WTC11 (cell line): ENCODE measurements around the gene USP49. TPM values are rescaled to one million over a fixed set of nuclear protein-coding genes. Genes with fewer than 3 reads are reported as not detected.

Source experiments
- E2F4 ChIP-seq: sonication (generic); formaldehyde crosslinking; IDR thresholded peaks from 2 replicates; pipeline ENCODE4 v1.8.1; 2022; ENCODE audit warnings: low read depth, mild to moderate bottlenecking, moderate library complexity, missing genetic modification reagents, borderline replicate concordance
- ELF4 ChIP-seq: sonication (generic); formaldehyde crosslinking; IDR thresholded peaks from 2 replicates; pipeline ENCODE4 v1.8.1; 2022; ENCODE audit warnings: low read depth, mild to moderate bottlenecking, moderate library complexity, missing genetic modification reagents
- ERG ChIP-seq: fragments of 250-450 bp; sonication (Bioruptor Pico); IDR thresholded peaks from 2 replicates; pipeline ENCODE4 v1.8.0; 2021; ENCODE audit warnings: mild to moderate bottlenecking
- FOXK1 ChIP-seq: sonication (generic); formaldehyde crosslinking; IDR thresholded peaks from 2 replicates; pipeline ENCODE4 v1.8.0; 2022; ENCODE audit warnings: mild to moderate bottlenecking, moderate library complexity, missing genetic modification reagents
- IRF1 ChIP-seq: sonication (generic); formaldehyde crosslinking; IDR thresholded peaks from 2 replicates; pipeline ENCODE4 v1.8.0; 2023; ENCODE audit warnings: missing genetic modification reagents
- JUN ChIP-seq: sonication (generic); formaldehyde crosslinking; IDR thresholded peaks from 2 replicates; pipeline ENCODE4 v1.8.0; 2023; ENCODE audit warnings: mild to moderate bottlenecking, missing genetic modification reagents
- KAT7 ChIP-seq: sonication (generic); formaldehyde crosslinking; IDR thresholded peaks from 2 replicates; pipeline ENCODE4 v1.8.1; 2023; ENCODE audit warnings: missing genetic modification reagents, mild to moderate bottlenecking, borderline replicate concordance
- NFE2L1 ChIP-seq: sonication (generic); formaldehyde crosslinking; IDR thresholded peaks from 2 replicates; pipeline ENCODE4 v1.8.1; 2023; ENCODE audit warnings: missing genetic modification reagents
- NFYB ChIP-seq: sonication (generic); formaldehyde crosslinking; conservative IDR thresholded peaks from 2 replicates; pipeline ENCODE4 v1.8.0; 2022; ENCODE audit warnings: low read depth, missing genetic modification reagents
- NR2C2 ChIP-seq: sonication (generic); formaldehyde crosslinking; IDR thresholded peaks from 2 replicates; pipeline ENCODE4 v1.8.0; 2022; ENCODE audit warnings: mild to moderate bottlenecking, missing genetic modification reagents
- PRDM15 ChIP-seq: sonication (generic); formaldehyde crosslinking; IDR thresholded peaks from 2 replicates; pipeline ENCODE4 v1.8.0; 2022; ENCODE audit warnings: missing genetic modification reagents
- PRRX2 ChIP-seq: fragments of 250-450 bp; sonication (Bioruptor Pico); IDR thresholded peaks from 2 replicates; pipeline ENCODE4 v1.8.0; 2021; ENCODE audit warnings: mild to moderate bottlenecking
- SMAD3 ChIP-seq: sonication (generic); formaldehyde crosslinking; IDR thresholded peaks from 2 replicates; pipeline ENCODE4 v1.8.0; 2022; ENCODE audit warnings: missing genetic modification reagents, mild to moderate bottlenecking, borderline replicate concordance
- SOX15 ChIP-seq: fragments of 250-450 bp; sonication (Bioruptor Pico); IDR thresholded peaks from 2 replicates; pipeline ENCODE4 v1.9.0; 2021; ENCODE audit warnings: mild to moderate bottlenecking
- TCF7 ChIP-seq: sonication (generic); formaldehyde crosslinking; IDR thresholded peaks from 2 replicates; pipeline ENCODE4 v1.8.0; 2022; ENCODE audit warnings: mild to moderate bottlenecking, low read depth, missing genetic modification reagents, moderate library complexity
- TEAD1 ChIP-seq: sonication (generic); formaldehyde crosslinking; IDR thresholded peaks from 2 replicates; pipeline ENCODE4 v1.8.0; 2022; ENCODE audit warnings: mild to moderate bottlenecking, missing genetic modification reagents
- TEAD4 ChIP-seq: sonication (generic); formaldehyde crosslinking; IDR thresholded peaks from 2 replicates; pipeline ENCODE4 v1.8.0; 2022; ENCODE audit warnings: mild to moderate bottlenecking, missing genetic modification reagents
- TP53 ChIP-seq: sonication (generic); formaldehyde crosslinking; IDR thresholded peaks from 2 replicates; pipeline ENCODE4 v1.8.1; 2023; ENCODE audit warnings: mild to moderate bottlenecking, missing genetic modification reagents
- USF1 ChIP-seq: sonication (generic); formaldehyde crosslinking; IDR thresholded peaks from 2 replicates; pipeline ENCODE4 v1.8.0; 2022; ENCODE audit warnings: mild to moderate bottlenecking, missing genetic modification reagents
- USF2 ChIP-seq: sonication (generic); formaldehyde crosslinking; IDR thresholded peaks from 2 replicates; pipeline ENCODE4 v1.8.1; 2023; ENCODE audit warnings: mild to moderate bottlenecking, missing genetic modification reagents, moderate library complexity
- ZBTB43 ChIP-seq: sonication (generic); formaldehyde crosslinking; IDR thresholded peaks from 2 replicates; pipeline ENCODE4 v1.8.1; 2023; ENCODE audit warnings: mild to moderate bottlenecking, missing genetic modification reagents
- ZMAT4 ChIP-seq: fragments of 250-450 bp; sonication (Bioruptor Pico); IDR thresholded peaks from 2 replicates; pipeline ENCODE4 v1.9.0; 2021; ENCODE audit warnings: mild to moderate bottlenecking
- ZNF232 ChIP-seq: sonication (generic); formaldehyde crosslinking; IDR thresholded peaks from 2 replicates; pipeline ENCODE4 v1.8.0; 2022; ENCODE audit warnings: mild to moderate bottlenecking, missing genetic modification reagents
- ZNF263 ChIP-seq: sonication (generic); formaldehyde crosslinking; IDR thresholded peaks from 2 replicates; pipeline ENCODE4 v1.8.1; 2022; ENCODE audit warnings: low read depth, mild to moderate bottlenecking, moderate library complexity, missing genetic modification reagents
- ZNF317 ChIP-seq: sonication (generic); formaldehyde crosslinking; IDR thresholded peaks from 2 replicates; pipeline ENCODE4 v1.8.1; 2023; ENCODE audit warnings: low read depth, mild to moderate bottlenecking, moderate library complexity, missing genetic modification reagents, borderline replicate concordance
- ZNF425 ChIP-seq: fragments of 250-450 bp; sonication (Bioruptor Pico); conservative IDR thresholded peaks from 2 replicates; pipeline ENCODE4 v1.9.0; 2021; ENCODE audit warnings: mild to moderate bottlenecking
- ZNF671 ChIP-seq: fragments of 250-450 bp; sonication (Bioruptor Pico); IDR thresholded peaks from 2 replicates; pipeline ENCODE4 v1.8.0; 2021; ENCODE audit warnings: mild to moderate bottlenecking
- total RNA-seq: library from RNA; stranded (reverse); gene quantifications from 3 replicates; pipeline ENCODE4 v1.2.3, GENCODE V29; 2021

The USP49 gene
- total RNA-seq, 1 experiment from 2014 or later, result 18.4 TPM

- TF ChIP-seq E2F4, result no peak
- no peak for TF ChIP-seq ELF4 (CRISPR knock-in tag)
- TF ChIP-seq ZMAT4 (CRISPR knock-in tag), result no peak
- TF ChIP-seq TEAD1, result peak; percentile 32; the same call in 1 of the 2 replicates
- TF ChIP-seq NR2C2, result peak; percentile 94
- peak; percentile 42 for TF ChIP-seq USF2 (CRISPR knock-in tag)
- TF ChIP-seq ZBTB43, result no peak
- TF ChIP-seq FOXK1 (CRISPR knock-in tag), result peak; percentile 75; the same call in 1 of the 2 replicates
- TF ChIP-seq ZNF263 (CRISPR knock-in tag), result no peak
- no peak for TF ChIP-seq PRRX2 (CRISPR knock-in tag)
- TF ChIP-seq ZNF425 (CRISPR knock-in tag), result no peak
- no peak for TF ChIP-seq IRF1 (CRISPR knock-in tag)
- no peak for TF ChIP-seq NFE2L1 (CRISPR knock-in tag)
- TF ChIP-seq NFYB, result no peak
- TF ChIP-seq TEAD4 (CRISPR knock-in tag), result no peak
- no peak for TF ChIP-seq KAT7 (CRISPR knock-in tag)
- TF ChIP-seq ZNF671 (CRISPR knock-in tag), result no peak
- TF ChIP-seq ZNF232, result no peak
- TF ChIP-seq JUN, result no peak
- no peak for TF ChIP-seq USF1
- TF ChIP-seq SOX15 (CRISPR knock-in tag), result no peak
- TF ChIP-seq SMAD3, result no peak
- no peak for TF ChIP-seq TCF7 (CRISPR knock-in tag)
- TF ChIP-seq ZNF317 (CRISPR knock-in tag), result no peak
- TF ChIP-seq PRDM15 (CRISPR knock-in tag), result no peak
- no peak for TF ChIP-seq ERG (CRISPR knock-in tag)
- no peak for TF ChIP-seq TP53
Measured at GRCh38 chr6:41779788-41780550, 115.2 kb downstream of the USP49 start, which contains the start of gene FRS3 (continued).
